ENCODE data around the gene MFSD6L.

DNA sequence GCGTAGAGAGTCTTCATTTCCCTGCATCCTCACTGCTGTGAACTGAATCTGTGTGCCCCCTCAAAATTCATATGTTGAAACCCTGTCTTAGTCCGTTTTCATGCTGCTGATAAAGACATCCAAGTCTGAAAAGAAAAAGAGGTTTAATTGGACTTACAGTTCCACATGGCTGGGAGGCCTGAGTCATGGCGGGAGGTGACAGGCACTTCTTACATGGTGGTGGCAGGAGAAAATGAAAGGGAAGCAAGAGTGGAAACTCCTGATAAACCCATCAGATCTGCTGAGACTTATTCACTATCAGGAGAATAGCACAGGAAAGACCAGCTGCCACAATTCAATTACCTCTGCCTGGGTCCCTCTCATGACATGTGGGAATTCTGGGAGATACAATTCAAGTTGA lies 51.4 kb downstream of the MFSD6L start:
- TF ChIP-seq, protein P1, sequence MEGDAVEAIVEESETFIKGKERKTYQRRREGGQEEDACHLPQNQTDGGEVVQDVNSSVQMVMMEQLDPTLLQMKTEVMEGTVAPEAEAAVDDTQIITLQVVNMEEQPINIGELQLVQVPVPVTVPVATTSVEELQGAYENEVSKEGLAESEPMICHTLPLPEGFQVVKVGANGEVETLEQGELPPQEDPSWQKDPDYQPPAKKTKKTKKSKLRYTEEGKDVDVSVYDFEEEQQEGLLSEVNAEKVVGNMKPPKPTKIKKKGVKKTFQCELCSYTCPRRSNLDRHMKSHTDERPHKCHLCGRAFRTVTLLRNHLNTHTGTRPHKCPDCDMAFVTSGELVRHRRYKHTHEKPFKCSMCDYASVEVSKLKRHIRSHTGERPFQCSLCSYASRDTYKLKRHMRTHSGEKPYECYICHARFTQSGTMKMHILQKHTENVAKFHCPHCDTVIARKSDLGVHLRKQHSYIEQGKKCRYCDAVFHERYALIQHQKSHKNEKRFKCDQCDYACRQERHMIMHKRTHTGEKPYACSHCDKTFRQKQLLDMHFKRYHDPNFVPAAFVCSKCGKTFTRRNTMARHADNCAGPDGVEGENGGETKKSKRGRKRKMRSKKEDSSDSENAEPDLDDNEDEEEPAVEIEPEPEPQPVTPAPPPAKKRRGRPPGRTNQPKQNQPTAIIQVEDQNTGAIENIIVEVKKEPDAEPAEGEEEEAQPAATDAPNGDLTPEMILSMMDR (IDR thresholded peaks at IDR 0.05; ENCODE audit: low read length) = no peak
- TF ChIP-seq EZH2 (IDR thresholded peaks at IDR 0.05; ENCODE audit: borderline replicate concordance, low read length) = no peak
